Lung (tissue), 16 donors: ENCODE measurements around the gene GLRA2. TPM values are rescaled to one million over a fixed set of nuclear protein-coding genes. Genes with fewer than 3 reads are reported as not detected.

ENCODE experiments used
- ATAC-seq: fragments of 200-7000 bp; cut with Tn5 transposase; one replicate; pipeline ENCODE4 v1.9.1; 2020; ENCODE audit warnings: moderate number of reproducible peaks; ENCODE audit not compliant: insufficient read depth, low FRiP score
- DNase-seq, 3 donors: peaks; one replicate each; pipeline ENCODE4 v3.0.0-alpha.2; 2013 to 2017
- H3K27ac ChIP-seq, 2 donors: one replicate each; pipeline ENCODE4 v1.5.1; 2013; ENCODE audit warnings: mild to moderate bottlenecking in 2 of 2, moderate library complexity in 2 of 2, control low read depth in 1 of 2, inconsistent platforms in 1 of 2, low read depth in 1 of 2, low read length in 1 of 2
- H3K27me3 ChIP-seq, 3 donors: one replicate each; pipeline ENCODE4 v1.5.1; 2013; ENCODE audit warnings: low read length in 2 of 3; ENCODE audit not compliant: control insufficient read depth in 3 of 3, insufficient read depth in 3 of 3
- H3K36me3 ChIP-seq, 4 donors: one replicate each; pipeline ENCODE4 v1.5.1; 2013; ENCODE audit warnings: low read length in 4 of 4, mild to moderate bottlenecking in 1 of 4, moderate library complexity in 1 of 4; ENCODE audit not compliant: control insufficient read depth in 4 of 4, insufficient read depth in 4 of 4
- H3K4me1 ChIP-seq, 5 donors: one replicate each; pipeline ENCODE4 v1.5.1; 2013; ENCODE audit warnings: low read length in 5 of 5, mild to moderate bottlenecking in 2 of 5, moderate library complexity in 1 of 5; ENCODE audit not compliant: control insufficient read depth in 5 of 5, insufficient read depth in 5 of 5
- H3K4me3 ChIP-seq: one replicate; pipeline ENCODE4 v1.5.1; 2013; ENCODE audit warnings: mild to moderate bottlenecking, control low read depth, moderate library complexity
- H3K9ac ChIP-seq, 2 donors: one replicate each; pipeline ENCODE4 v1.5.1; 2013; ENCODE audit warnings: low read length in 2 of 2, control low read depth in 1 of 2; ENCODE audit not compliant: insufficient read depth in 1 of 2
- H3K9me3 ChIP-seq, 4 donors: one replicate each; pipeline ENCODE4 v1.5.1; 2013; ENCODE audit warnings: low read length in 3 of 4, mild to moderate bottlenecking in 1 of 4, moderate library complexity in 1 of 4; ENCODE audit not compliant: control insufficient read depth in 4 of 4, insufficient read depth in 3 of 4
- WGBS, 2 donors: extraction: QIAGEN DNeasy Blood & Tissue Kit; methylation state at CpG; one replicate each; pipeline ENCODE4 v1.1.7; 2013; 5-methylcytosine and 5-hydroxymethylcytosine counted together
- long read RNA-seq, 5 donors: transcript quantifications; one replicate each; lab custom pipeline, GENCODE V29; 2026
- polyA plus RNA-seq, 2 donors: library from polyadenylated mRNA; stranded (reverse); fragments of 200-250 nt; gene quantifications; one replicate each; pipeline ENCODE4 v1.2.1, GENCODE V29; 2013
- total RNA-seq, 2 donors: library from RNA; depleted of rRNA in 1 of 2; stranded (reverse); fragments of >200 nt in 1 of 2; gene quantifications; one replicate each; pipeline ENCODE4 v1.2.1, GENCODE V29; 2014 to 2021
- TF ChIP-seq, protein P1 (sequence below): IDR thresholded peaks from 2 replicates; pipeline ENCODE4 v1.5.1; 2012; ENCODE audit warnings: mild to moderate bottlenecking; ENCODE audit errors: control extremely low read depth, extremely low read depth
- donor health status: control.
- donor health status: control.
- donor health status: Bipolar disorder and iron deficiency.
- donor health status: healthy.
- donor health status: DM: yes; HTN: yes; CAD: no.

The GLRA2 gene
- total RNA-seq (under 1 TPM in 1 of 2 donors, not detected in 1; 0.60 TPM), polyA plus RNA-seq (not detected)
- long read RNA-seq, donor 1, result 0 reads
- long read RNA-seq, donor 2, result 0 reads
- long read RNA-seq, donor 3, result 0 reads
- long read RNA-seq, donor 4, result 0 reads
- long read RNA-seq, donor 5, result 0 reads

DNA sequence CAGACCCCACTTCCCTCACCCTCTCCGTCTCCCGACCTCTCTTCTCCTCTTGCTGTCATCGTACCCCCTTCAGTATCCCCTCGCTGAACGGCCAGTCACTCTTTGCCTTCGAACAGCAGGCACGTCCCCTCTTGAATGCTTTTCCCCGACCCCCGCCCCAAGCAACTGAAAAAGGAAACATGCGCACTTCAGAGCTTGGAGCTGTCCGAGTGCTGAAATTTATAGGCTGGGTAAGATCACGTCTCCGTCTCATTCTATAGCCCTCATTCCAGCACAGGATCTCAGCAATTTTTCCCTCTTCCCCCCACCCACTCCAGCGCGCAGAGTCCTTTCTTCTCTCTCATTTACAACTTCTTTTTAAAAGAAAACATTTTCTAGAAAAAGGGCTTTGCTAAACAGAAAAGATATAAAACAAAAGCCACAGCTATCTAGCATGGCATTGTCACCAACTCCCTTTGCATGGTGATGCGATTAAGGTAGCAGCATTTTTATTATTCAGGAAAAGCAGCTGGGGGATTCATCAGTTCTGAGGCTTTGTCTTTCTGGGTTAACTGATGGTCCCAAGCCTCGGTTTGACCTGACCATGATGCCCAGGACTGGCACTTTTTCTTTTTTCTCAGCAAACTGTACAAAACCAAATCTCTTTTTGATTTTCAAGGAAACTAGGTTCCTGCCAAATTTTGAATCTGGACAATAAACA lies at the start of gene GLRA2:
Gene GLRA2 (plus strand): TSS at position 247 of the 700 bp plus-strand sequence. CDS start 522 bp downstream, outside the sequence.
- Histone ChIP-seq H3K4me3 (no peak within 1 kb of the TSS), H3K9me3 (no peaks in the 10 kb centered on the region), H3K9ac (no peak within 1 kb of the TSS), H3K27ac (no peak within 1 kb of the TSS), H3K36me3 (no peaks in the 10 kb centered on the region), H3K27me3 (peaks cover 0 to 29% (median 0%) of the 10 kb centered on the region in 3 donors), H3K4me1 (no peaks in the 10 kb centered on the region)
- ATAC-seq, result no peak
- peak; percentile 55 to 76 (median 71) for DNase-seq
- TF ChIP-seq, protein P1, sequence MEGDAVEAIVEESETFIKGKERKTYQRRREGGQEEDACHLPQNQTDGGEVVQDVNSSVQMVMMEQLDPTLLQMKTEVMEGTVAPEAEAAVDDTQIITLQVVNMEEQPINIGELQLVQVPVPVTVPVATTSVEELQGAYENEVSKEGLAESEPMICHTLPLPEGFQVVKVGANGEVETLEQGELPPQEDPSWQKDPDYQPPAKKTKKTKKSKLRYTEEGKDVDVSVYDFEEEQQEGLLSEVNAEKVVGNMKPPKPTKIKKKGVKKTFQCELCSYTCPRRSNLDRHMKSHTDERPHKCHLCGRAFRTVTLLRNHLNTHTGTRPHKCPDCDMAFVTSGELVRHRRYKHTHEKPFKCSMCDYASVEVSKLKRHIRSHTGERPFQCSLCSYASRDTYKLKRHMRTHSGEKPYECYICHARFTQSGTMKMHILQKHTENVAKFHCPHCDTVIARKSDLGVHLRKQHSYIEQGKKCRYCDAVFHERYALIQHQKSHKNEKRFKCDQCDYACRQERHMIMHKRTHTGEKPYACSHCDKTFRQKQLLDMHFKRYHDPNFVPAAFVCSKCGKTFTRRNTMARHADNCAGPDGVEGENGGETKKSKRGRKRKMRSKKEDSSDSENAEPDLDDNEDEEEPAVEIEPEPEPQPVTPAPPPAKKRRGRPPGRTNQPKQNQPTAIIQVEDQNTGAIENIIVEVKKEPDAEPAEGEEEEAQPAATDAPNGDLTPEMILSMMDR, result no peak
- WGBS, 2 donors, result 9 to 17% methylated on average over 13 to 17 of the region's 17 CpGs

DNA sequence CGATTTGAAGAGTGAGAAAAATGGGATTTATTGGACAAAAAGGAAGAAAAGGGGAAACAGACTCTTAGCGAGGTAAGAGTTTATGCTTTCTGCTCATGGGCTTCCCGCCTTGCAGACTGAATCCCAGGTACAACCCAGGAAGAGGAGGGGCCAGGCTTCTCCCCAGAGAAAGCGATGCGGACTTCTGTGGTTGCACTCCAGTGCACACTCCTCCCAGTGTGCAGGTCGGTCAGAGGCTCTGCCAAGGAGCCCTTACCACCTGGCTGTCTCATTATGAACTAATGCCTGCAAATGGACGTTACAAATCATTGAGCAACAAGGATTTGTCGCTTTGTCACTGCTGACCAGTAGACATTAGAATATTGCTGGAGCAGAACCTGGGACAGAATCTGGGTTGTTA lies 39.9 kb upstream of the GLRA2 start:
- no peak overlapping the region for H3K9ac ChIP-seq
- WGBS, 2 donors, result 61 to 81% methylated on average over 8 of the region's 8 CpGs
- no peaks in the 10 kb centered on the region for H3K9me3 ChIP-seq
- no peaks in the 10 kb centered on the region for H3K4me1 ChIP-seq
- DNase-seq (no peak), ATAC-seq (no peak)
- no peak overlapping the region for H3K4me3 ChIP-seq
- TF ChIP-seq, protein P1, result no peak
- H3K27me3 ChIP-seq, result peaks cover 0 to 35% (median 13%) of the 10 kb centered on the region in 3 donors
- H3K27ac ChIP-seq, result no peak overlapping the region
- no peaks in the 10 kb centered on the region for H3K36me3 ChIP-seq

DNA sequence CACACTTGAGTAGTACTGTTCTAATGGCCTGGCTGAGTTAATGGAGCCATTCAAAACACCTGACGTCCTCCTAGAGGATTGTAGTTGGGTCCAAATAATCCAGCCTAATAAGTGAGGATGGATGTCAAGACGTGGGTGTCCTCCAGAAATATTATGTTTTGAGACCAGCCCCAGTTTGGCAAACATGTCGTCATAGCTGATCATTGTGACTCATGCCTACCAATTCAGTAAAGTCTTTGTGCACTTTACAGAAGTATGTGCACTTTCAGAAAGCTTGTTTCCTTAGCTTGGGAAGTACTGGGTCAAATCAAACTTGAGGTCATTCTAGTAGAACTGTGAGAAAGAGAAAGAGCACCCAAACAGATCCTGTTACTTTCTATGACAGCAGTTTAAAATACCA lies 37.6 kb upstream of the GLRA2 start:
- Histone ChIP-seq H3K36me3 (no peaks in the 10 kb centered on the region), H3K27ac (no peak overlapping the region), H3K9ac (no peak overlapping the region), H3K9me3 (no peaks in the 10 kb centered on the region), H3K4me3 (no peak overlapping the region), H3K4me1 (no peaks in the 10 kb centered on the region), H3K27me3 (peaks cover 0 to 29% (median 11%) of the 10 kb centered on the region in 3 donors)
- ATAC-seq, result no peak
- TF ChIP-seq, protein P1, result no peak
- DNase-seq, result no peak
- WGBS, 2 donors, result 45 to 84% methylated on average over 3 of the region's 3 CpGs
